Right hindlimb (tissue), 1 donor: ENCODE results near the gene ZNF414.
"Not testable (repeated sequence)": the region's sequence is repeated elsewhere in the genome, so short reads cannot be mapped to it uniquely, and the experiment has no call there.

Experiments used
- DNase-seq: peaks from one replicate; pipeline ENCODE4 v3.0.0-alpha.2; 2018

The ZNF414 gene

DNA sequence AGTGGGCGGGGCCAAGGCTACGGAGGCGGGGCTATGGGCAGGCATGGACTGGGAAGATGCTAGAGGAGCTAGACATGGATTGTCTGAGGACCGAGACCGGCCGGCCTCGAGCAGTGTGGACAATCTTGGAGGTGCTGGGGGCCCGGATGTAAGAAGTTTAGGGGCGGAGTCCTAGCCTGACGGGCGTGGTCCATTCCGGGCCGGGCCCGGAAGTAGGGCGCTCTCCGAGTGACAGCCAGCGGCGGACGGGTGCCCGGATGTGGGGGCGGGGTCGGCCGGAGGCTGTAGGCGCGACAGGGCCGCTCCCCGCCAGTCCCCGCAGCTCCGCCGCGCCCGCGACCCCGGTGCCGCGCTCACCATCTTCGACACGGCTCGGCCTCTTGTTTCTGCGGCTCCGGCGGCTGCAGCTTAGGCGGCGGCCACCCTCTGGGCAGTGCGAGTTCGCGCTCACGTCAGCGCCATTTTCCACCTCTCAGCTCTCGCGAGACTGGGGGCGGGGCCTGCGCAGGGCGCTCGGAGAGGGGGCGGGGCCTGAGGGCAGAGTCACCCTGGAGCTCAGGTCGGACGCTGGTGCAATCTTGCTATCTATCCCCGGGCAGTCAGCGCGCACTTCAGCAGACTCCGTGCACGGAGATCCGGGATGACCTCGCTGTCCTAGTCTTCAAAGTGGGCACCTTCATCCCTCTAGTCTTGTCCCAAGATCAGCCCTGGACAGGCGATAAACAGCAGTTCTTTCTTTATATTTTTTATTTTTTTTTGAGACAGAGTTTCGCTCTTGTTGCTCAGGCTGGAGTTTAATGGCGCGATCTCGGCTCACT is at the start of gene ZNF414:
Gene ZNF414, minus strand, starts transcription at position 481 of the 818 bp plus-strand sequence. Its CDS starts 121 bp downstream, at position 360.
- peak; percentile 97 for DNase-seq

DNA sequence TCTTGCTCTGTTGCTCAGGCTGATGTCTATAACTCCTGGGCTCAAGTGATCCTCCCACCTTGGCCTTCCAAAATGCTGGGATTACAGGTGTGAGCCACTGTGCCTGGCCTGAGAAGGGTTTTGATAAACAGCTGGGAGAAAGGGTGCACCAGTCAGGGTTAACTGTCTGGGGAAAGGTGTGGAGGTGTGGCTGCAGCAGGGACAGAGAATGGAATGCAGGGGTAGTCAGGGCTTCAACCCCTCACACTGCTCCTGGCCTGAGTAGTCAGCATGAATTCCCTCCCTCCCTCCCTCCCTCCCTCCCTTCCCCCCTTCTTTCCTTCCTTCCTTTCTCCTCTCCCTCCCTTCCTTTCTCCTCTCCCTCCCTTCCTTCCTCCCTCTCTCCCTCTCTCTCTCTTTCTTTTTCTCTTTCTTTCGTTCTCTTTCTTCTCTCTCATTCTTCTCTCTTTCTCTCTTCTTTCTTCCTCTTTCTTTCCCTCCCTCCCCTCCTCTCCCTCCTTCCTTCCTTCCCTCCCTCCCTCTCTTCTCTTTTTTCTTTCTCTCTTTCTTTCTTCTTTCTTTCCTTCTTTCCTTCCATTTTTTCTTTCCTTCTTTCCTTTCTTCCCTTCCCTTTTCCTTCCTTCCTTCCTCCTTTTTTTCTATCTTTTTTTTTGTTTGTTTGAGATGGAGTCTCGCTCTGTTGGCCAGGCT is 47.3 kb upstream of the ZNF414 start:
- no peak for DNase-seq

- no peak for DNase-seq
Measured at GRCh38 chr19:8558325-8558724, 44.4 kb upstream of the ZNF414 start.

GRCh38 chr19:8557642-8558238 is 43.8 kb upstream of the ZNF414 start:
- no peak for DNase-seq

DNA sequence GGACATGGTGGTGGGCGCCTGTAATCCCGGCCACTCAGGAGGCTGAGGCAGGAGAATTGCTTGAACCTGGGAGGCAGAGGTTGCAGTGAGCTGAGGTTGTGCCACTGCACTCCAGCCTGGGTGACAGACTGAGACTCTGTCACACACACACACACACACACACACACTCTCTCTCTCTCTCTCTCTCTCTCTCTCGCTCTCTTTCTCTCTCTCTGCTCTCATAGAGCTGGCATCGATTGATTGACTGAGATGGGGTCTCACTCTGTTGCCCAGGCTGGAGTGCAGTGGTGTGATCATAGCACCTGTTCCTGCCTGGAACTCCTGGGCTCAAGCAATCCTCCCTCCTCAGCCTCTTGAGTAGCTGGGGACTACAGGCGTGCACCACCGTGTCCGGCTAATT is 39.8 kb upstream of the ZNF414 start:
- DNase-seq, result not testable (repeated sequence)

GRCh38 chr19:8552810-8553209 is 38.8 kb upstream of the ZNF414 start:
- DNase-seq, result no peak

- no peak for DNase-seq
Measured at GRCh38 chr19:8550070-8550469, 36.1 kb upstream of the ZNF414 start.

DNA sequence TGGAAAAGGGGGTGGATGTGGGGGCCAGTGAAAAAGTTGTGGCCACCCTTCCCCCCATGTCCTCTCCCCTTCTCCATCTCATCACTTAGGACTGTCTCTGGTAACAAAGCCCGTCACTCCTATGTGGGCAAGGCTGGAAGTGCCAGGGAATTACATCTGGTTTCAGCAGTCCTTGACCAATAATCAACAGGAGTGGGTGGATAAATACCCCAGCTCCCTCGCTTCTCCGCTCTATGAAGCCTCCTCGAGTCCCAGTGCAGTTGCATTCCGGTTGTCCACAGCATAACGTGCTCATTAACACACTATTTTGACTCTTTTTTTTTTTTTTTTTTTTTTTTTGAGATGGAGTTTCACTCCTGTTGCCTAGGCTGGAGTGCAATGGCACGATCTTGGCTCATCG is 31.8 kb upstream of the ZNF414 start:
- DNase-seq, result no peak

DNA sequence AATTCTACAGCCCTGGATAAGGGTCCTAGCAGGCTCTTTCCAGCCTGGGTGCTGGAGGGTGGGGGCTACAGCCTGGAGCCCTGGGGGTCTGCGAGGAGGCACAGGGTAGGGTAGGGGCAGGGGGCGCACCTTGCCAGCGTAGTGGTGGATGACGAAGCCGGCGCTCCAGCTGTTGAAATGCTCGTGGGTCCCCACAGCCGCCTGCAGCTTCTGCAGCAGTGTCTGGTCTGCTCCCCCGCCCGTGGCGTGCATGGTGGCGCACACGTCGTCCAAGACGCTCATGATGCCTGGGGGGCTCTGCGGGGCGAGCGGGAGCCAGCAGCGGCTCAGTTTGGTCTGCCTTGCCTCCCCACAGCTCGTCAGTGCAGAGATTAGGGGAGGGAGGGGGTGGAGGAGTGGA is 30.2 kb upstream of the ZNF414 start:
- DNase-seq, result no peak

- no peak for DNase-seq
Measured at GRCh38 chr19:8539621-8540149, 25.7 kb upstream of the ZNF414 start.

- no peak for DNase-seq
Measured at GRCh38 chr19:8537099-8537498, 23.1 kb upstream of the ZNF414 start.

- no peak for DNase-seq
Measured at GRCh38 chr19:8536282-8536681, 22.3 kb upstream of the ZNF414 start.

DNA sequence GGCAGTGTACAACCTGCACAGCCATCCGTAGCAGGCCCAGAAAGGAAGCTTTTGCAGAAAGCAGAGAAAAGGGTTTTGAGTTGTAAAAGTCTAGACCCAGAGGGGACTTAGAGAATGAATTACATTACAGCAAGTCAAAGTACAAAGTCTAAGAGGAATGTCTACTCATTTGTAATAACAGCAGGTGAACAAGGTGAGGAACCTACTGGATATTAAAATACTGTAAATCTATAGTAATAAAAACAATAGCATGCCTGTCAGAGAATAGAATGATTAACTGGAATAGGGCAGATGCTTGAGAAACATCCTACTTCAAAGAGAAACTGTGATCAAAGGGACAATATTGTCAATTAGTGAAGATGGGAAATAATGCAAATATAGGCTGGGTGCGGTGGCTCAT is 18.3 kb upstream of the ZNF414 start:
- no peak for DNase-seq

DNA sequence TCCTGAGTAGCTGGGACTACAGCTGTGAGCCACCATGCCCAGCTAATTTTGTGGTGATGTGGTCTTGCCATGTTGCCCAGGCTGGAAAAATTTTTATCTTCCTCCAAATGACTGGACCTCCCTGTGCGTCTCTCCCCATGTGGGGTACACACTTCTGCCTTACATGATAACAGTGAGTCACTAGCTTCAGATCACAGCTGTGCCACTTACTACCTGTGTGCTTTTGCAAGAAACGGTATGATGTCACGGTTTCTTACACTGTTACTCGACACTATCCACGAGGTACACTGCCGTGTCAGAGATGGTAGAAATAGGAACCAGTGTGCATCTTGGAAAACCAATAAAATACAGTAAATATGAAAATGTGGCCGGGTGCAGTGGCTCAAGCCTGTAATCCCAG is 17.5 kb upstream of the ZNF414 start:
- no peak for DNase-seq

DNA sequence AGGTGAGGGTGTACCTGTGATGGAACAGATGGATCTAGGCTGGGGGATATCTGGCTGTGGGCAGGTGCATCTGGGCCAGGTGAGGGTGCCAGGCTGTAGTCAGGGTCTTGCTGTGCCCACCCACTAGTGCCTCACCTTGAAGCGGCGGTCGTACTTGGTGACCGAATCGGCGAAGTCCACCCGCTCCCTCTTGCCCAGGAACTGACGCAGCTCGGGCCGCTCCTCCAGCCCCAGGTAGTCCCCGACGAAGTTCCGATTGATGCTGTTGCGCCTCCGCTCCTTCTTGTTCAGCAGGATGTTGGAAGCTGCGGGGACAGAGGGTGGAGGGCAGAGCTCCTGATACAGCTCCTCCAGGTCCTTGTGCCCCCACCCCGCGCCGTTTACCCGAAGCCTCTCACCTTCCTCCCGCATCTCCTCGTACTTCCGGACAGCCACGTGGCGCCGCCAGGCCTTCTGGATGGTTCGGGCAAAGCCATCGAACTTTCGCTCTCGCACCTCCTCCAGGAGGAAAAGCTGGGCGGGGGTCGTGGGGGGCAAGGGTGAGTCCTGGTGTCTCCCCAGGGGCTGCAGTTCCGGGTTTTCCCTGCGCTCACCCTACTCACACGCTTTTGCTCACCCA is 16.2 kb upstream of the ZNF414 start:
- DNase-seq, result no peak

DNA sequence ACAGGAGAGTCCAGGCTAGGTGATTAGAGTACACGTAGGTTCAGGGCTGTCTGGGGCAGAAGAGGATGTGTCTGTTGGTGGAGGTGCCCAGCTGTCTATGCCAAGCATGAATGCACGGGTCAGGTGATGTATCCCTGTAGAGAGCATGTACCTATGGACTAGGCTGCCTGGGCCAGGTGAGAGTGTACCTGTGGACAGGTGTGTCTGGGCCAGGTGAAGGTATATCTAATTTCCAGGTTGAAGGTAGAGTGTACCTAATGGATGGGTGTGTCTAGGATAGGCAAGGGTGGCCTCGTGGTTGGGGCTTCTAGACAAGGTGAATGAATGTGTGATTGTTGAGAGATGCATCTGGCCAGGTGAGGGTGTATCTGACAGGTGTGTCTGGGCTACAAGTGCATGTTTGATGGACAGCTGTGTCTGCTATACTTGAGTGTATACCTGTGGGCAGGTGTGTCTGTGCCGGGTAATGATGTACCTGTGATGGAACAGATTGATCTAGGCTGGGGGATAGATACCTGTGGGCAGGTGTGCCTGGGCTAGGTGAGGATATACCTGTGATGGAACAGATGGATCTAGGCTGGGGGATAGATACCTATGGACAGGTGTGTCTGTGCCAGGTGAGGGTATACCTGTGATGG is 15.5 kb upstream of the ZNF414 start:
- no peak for DNase-seq

DNA sequence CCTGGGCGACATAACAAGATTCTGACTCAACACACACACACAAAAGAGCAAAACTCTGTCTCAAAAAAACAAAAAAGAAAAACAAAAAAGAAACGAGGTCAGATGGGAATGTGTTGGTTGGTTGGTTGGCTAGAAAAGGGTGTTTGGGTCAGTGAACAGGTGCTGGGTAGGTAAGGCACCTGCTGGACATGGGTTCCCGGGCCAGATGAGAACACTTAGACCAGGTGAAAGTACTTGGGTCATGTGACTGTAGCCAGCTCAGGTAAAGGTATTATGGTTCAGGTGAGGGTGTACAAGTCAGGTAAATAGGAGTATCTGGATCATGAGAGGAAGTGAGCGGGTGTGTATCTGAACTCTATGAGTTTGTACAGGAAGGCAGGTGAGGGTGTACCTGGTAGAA is 14.5 kb upstream of the ZNF414 start:
- no peak for DNase-seq

DNA sequence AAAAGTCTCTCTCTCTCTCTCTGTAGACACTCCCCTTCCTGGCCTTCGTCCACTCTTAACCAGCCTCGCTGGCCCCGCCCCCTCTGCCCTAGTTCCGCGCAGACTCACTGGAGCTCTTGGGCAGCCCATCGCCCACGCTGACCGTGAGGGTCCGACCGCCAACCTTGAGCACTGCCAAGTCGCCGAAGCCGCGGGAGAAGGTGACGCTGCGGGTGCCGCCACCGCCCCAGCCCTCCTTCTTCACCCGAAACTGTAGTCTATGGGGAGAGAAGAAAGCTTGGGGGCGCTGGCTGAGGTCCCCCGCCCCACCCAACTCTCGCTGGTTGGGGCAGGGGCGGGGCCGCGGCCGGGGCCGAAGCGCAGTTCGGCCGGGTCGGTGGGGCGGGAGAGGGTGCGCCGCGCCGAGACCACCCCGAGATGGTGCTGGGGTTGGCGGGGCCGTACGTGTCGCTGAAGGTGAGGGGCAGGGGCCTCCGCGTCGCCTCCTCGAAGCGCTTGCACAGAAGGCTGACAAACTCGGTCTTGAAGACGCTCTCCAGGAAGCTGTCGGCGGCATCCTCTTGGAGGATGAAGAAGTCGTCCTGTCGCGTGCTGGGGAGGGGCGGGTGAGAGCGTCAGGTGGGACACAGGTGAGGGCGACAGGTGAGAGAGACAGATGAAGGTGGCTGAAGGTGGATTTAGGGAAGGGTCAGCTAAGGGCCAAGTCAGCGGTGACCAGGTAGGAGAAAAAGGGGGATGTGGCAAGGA is 12.6 kb upstream of the ZNF414 start:
- peak; percentile 95 for DNase-seq

- DNase-seq, result no peak
Measured at GRCh38 chr19:8525401-8525684, 11.4 kb upstream of the ZNF414 start.

GRCh38 chr19:8519388-8519787 is 5.4 kb upstream of the ZNF414 start:
- no peak for DNase-seq

- no peak for DNase-seq
Measured at GRCh38 chr19:8518536-8518935, 4.6 kb upstream of the ZNF414 start.
